HG03457 (cell line): ENCODE data around the gene GGT6.
"Not testable (repeated sequence)": the region's sequence is repeated elsewhere in the genome, so short reads cannot be mapped to it uniquely, and the experiment has no call there.

ENCODE experiments used
- ATAC-seq: cut with Tn5 transposase; IDR thresholded peaks from one replicate; pipeline ENCODE4 v1.9.1; 2021; ENCODE audit warnings: moderate number of reproducible peaks; ENCODE audit not compliant: unreplicated experiment

Gene GGT6, protein sequence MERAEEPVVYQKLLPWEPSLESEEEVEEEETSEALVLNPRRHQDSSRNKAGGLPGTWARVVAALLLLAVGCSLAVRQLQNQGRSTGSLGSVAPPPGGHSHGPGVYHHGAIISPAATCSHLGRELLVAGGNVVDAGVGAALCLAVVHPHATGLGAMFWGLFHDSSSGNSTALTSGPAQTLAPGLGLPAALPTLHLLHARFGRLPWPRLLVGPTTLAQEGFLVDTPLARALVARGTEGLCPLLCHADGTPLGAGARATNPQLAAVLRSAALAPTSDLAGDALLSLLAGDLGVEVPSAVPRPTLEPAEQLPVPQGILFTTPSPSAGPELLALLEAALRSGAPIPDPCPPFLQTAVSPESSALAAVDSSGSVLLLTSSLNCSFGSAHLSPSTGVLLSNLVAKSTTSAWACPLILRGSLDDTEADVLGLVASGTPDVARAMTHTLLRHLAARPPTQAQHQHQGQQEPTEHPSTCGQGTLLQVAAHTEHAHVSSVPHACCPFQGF

GRCh38 chr17:4560421-4560820 lies at the start of gene GGT6:
Gene GGT6 (minus strand): TSS chr17:4560577. CDS start chr17:4560521, 56 bp downstream.
- no peak for ATAC-seq

DNA sequence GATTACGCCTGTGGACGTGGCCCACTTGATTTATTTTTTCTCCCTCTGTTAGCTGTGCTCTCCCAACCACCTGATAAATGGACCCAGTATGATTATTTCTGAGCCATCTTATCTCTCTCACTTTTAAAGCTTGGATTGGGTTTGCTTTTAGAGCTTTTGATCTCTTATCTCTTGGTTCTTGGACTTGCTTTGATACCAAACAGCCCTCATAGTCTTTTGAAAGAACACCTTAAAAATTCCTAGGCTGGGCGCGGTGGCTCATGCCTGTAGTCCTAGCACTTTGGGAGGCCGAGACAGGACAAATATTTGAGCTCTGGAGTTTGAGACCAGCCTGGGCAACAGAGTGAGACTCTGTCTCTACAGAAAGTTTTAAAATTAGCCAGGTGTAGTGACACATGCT lies 49.8 kb upstream of the GGT6 start:
- ATAC-seq, result no peak

DNA sequence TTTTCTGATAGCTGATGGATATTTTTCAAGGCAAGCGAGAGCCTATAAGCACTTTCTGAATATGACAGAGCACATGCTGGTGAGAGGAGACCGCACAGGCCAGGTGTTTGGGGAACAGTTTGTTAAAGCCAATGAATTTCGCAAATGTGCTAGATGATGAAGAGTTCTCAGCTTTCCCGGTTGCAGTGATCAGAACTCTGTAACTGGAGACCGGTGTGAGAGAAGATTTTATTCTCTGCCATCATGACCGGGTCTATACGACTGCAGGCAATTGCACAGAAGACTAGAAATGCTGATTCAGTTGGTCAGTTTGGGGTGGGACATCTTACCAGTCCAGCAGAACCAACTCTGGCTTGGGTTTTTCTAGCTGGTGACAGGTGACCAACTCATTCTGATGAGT lies 49.4 kb upstream of the GGT6 start:
- no peak for ATAC-seq

DNA sequence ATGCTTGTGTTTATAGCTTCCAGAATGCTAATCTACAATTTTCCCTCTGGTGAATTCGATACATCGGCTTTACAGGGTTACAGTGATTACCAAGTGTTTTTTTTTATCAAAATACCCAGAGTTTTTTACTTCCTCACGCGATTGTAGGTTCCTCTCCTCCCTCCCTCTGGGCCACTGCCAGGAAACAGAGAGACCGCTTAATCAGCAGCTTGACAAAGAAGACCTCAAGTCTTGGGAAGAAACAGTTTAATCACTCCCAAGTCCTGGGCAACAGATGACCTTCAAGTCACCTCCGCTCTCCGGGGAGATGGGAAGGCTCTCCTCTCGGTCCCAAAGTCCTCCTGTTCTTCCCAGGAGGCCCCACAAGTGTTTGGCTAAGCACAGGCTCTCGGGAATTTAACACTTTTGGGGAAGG lies 47.4 kb upstream of the GGT6 start:
- ATAC-seq, result no peak

- no peak for ATAC-seq
These were observed 46.9 kb upstream of the GGT6 start for GRCh38 chr17:4607261-4607741.

DNA sequence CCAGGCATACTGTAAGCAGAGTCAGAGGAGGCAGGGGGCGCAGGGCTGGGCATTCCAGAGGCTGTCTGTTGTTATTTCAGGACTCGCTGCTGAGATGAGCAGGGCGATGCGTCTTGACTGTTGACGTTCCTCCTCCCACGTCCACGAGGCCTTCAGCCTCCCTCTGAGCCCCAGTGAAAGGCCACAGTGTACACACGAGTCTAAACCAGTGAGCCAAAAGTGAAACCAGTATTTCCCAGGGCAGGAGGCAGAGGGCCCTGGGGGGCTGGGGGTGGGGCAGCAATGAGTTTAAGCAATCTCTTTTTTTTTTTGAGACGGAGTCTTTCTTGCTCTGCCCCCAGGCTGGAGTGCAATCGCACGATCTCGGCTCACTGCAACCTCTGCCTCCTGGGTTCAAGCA lies 45.4 kb upstream of the GGT6 start:
- ATAC-seq, result no peak

DNA sequence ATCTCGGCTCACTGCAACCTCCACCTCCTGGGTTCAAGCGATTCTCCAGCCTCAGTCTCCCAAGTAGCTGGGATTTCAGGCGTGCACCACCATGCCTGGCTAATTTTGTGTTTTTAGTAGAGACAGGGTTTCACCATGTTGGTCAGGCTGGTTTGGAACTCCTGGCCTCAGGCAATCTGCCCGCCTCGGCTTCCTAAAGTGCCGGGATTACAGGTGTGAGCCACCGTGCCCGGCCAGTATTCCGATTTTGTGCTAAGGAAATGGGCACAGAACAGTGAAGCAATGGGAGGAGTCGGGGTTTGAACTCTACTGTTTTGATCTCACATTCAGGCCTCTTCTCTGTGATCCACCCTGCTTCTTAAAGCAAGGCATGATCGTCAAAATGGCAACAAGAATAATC lies 44.4 kb upstream of the GGT6 start:
- not testable (repeated sequence) for ATAC-seq

- ATAC-seq, result no peak
These were observed 43.8 kb upstream of the GGT6 start for GRCh38 chr17:4604111-4604644.

GRCh38 chr17:4602041-4602440 lies 41.7 kb upstream of the GGT6 start:
- ATAC-seq, result no peak

- no peak for ATAC-seq
These were observed 40.9 kb upstream of the GGT6 start for GRCh38 chr17:4601326-4601725.

DNA sequence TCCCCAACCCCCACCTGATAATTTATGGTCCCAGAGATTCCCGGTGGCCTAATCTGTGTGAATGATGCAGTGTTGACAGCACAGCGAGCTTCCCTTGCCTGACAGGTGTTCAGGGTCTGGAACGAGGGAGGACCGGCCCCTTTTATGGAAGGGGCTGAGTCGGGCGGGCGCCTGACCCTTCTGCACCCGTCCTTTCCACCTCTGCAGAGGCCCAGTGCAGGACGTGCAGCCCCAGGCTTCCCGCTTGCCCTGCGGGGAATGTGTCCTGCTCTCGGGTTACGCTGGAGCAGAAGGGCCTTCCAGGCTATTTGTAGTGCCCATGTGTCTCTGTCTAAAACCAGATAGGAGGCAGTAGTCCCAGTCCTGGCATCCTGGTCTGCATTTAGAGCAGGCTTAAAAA lies 40.2 kb upstream of the GGT6 start:
- no peak for ATAC-seq

- ATAC-seq, result no peak
These were observed 39.3 kb upstream of the GGT6 start for GRCh38 chr17:4599505-4600281.

- ATAC-seq, result no peak
These were observed 38.6 kb upstream of the GGT6 start for GRCh38 chr17:4598776-4599504.

DNA sequence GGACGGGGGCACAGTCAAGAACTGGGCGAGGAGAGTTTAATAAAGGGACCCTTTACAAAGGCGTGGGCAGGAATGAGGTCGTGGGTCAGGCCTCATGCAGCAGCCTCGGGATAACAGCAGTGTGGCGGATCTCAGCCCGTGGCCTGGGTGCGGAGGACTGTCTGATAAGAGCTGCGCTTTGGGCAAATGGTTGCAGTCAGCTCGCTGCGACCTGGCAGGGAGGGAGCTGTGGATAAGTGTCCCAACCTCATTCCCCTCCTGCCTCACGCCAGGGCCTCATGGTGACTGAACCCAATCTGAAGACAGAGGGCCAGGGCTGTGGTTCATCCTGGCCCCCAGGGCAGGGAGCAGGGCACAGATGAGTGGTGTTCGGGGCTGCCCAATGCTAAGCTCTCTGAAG lies 37.6 kb upstream of the GGT6 start:
- no peak for ATAC-seq

- ATAC-seq, result no peak
These were observed 36.4 kb upstream of the GGT6 start for GRCh38 chr17:4596636-4597380.

- not testable (repeated sequence) for ATAC-seq
These were observed 35.4 kb upstream of the GGT6 start for GRCh38 chr17:4595685-4596342.

DNA sequence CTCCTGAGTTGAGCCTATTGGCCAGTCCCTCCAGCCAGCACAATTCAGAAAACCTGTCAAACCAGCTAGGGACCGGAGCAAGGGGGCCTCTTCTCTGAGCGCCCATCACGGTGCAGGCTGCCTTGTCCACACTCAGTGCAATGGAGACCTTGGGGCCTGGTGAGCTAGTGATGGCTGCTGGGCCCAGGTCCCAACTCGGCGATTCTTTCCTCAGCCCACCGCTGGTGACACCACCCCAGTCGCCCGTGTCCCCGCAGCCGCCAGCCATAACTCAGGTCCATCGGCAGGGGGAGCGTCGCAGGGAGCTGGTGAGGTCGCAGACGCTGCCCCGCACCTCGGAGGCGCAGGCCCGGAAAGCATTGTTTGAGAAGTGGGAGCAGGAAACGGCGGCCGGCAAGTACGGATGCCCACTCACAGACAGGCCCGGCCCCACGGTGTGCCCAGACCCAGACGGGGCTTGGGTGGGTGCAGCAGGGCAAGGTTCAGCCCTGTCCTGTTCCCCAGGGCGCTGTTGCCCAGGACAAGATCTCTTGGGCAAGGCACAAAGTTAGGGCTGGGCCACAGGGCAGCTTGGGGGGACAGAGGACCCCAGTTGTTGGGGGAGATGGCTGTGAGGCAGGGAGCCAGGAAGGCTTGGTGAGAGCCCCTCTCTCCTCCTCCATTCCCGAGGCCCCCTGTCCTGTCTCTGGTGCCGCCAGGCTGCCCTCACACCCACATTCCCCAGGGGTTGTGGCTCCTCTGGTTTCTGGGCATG lies 34.7 kb upstream of the GGT6 start:
- ATAC-seq, result no peak

DNA sequence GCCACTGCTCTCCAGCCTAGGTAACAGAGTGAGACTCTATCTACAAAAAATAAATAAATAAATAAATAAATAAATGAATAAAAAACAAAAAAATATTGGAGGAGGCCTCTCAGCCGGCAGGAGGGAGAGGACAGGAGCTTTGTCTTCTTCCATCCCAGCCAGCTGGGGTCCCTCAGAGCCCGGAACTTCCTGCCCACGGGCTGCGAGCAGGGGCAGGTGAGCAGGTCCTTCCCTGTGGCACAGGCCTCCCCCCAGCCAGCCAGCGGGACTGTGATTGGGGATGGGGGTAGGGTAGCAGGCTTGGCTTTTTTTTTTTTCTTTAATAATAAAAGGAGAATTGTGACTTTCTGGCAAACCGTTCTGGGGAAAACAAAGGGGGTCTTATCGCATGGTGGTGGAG lies 34.0 kb upstream of the GGT6 start:
- no peak for ATAC-seq

DNA sequence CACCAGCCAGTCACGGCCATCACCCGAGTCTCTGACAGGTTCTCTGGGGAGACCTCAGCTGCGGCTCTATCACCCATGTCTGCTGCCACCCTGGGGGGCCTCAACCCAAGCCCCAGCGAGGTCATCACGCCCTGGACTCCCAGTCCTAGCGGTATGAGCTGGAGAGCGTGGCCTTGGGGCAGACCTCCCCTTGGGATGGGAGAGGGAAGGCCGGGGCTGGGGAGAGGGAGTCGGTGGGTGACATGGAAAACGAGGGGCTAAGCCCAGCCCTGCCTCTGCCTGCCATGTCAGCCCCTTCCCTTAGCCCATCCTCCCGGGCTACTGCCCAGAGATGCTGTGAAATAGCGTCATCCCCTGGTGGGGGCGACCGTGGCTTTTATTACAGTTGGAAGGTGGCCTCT lies 32.6 kb upstream of the GGT6 start:
- ATAC-seq, result no peak
